Subcutaneous abdominal adipose tissue (tissue), 5 donors: Measurements from ENCODE around the gene OR4N5.
"Not testable (repeated sequence)": the region's sequence is repeated elsewhere in the genome, so short reads cannot be mapped to it uniquely, and the experiment has no call there.

Experiments
- H3K27ac ChIP-seq: one replicate; pipeline ENCODE4 v1.7.0; 2013; ENCODE audit warnings: low read depth, mild to moderate bottlenecking, inconsistent platforms, low read length, moderate library complexity
- H3K27me3 ChIP-seq, 5 donors: one replicate each; pipeline ENCODE4 v1.7.0; 2013; ENCODE audit warnings: low read length in 5 of 5, inconsistent platforms in 1 of 5; ENCODE audit not compliant: control insufficient read depth in 5 of 5, insufficient read depth in 4 of 5
- H3K36me3 ChIP-seq, 5 donors: one replicate each; pipeline ENCODE4 v1.7.0; 2013; ENCODE audit warnings: low read length in 5 of 5; ENCODE audit not compliant: control insufficient read depth in 5 of 5, insufficient read depth in 5 of 5
- H3K4me1 ChIP-seq, 5 donors: one replicate each; pipeline ENCODE4 v1.7.0; 2013; ENCODE audit warnings: low read length in 5 of 5, mild to moderate bottlenecking in 3 of 5, moderate library complexity in 1 of 5; ENCODE audit not compliant: control insufficient read depth in 5 of 5, insufficient read depth in 5 of 5
- H3K4me3 ChIP-seq, 5 donors: one replicate each; pipeline ENCODE4 v1.7.0; 2013; ENCODE audit warnings: low read length in 5 of 5, low read depth in 1 of 5
- H3K9ac ChIP-seq, 5 donors: one replicate each; pipeline ENCODE4 v1.7.0; 2013; ENCODE audit warnings: low read length in 5 of 5, mild to moderate bottlenecking in 4 of 5, moderate library complexity in 3 of 5
- H3K9me3 ChIP-seq, 5 donors: one replicate each; pipeline ENCODE4 v1.7.0; 2013; ENCODE audit warnings: low read length in 5 of 5; ENCODE audit not compliant: control insufficient read depth in 5 of 5
- donor health status: healthy.
- donor health status: healthy.
- donor health status: healthy.
- donor health status: healthy.
- donor health status: healthy.

The OR4N5 gene

DNA sequence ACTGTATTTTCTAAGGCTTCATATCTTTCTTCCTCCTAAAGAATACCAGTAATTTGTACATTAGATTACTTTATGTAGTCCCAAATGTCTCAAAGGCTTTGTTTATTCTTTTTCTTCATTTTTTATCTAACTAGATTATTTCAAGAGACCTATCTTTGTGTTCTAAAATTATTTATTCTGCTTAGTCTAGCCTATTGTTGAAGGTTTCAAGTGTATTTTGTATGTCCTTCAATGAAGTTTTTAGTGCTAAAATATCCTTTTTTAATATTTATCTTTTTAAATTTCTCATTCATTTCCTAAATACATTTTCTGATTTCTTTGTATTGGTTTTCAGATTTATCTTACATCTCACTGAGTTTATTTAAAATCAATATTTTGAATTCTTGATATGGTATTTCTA lies 25.8 kb downstream of the OR4N5 start:
- peaks cover 3 to 18% (median 11%) of the 10 kb centered on the region in 5 donors for H3K9me3 ChIP-seq
- peaks cover 0 to 3% (median 0%) of the 10 kb centered on the region in 5 donors for H3K27me3 ChIP-seq
- no peaks in the 10 kb centered on the region for H3K4me1 ChIP-seq
- H3K27ac ChIP-seq: no peak overlapping the region
- H3K9ac ChIP-seq: no peak overlapping the region
- no peaks in the 10 kb centered on the region for H3K36me3 ChIP-seq
- no peak overlapping the region for H3K4me3 ChIP-seq

- Histone ChIP-seq H3K9ac (no peak overlapping the region), H3K27me3 (peaks cover 0 to 3% (median 0%) of the 10 kb centered on the region in 5 donors), H3K9me3 (peaks cover 3 to 18% (median 11%) of the 10 kb centered on the region in 5 donors), H3K4me1 (no peaks in the 10 kb centered on the region), H3K27ac (no peak overlapping the region), H3K36me3 (no peaks in the 10 kb centered on the region), H3K4me3 (no peak overlapping the region)
Observed at GRCh38 chr14:20167091-20167490, 28.5 kb downstream of the OR4N5 start.

DNA sequence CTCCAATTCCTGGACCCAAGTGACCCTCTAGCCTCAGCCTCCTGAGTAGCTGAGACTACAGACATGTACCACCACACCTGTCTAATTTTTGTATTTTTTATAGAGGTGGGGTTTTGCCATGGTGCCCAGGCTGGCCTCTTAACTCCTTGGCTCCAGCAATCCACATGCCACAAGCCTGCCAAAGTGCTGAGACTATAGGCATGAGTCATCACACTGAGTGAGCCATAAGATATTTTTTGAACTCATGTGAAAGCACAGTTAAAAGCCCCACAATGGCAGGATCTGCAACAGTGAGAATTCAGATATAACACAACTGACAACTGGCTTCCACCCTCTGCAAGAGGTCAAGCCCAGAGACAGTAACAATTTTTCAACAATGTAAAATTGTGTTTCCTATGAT lies 31.2 kb downstream of the OR4N5 start:
- H3K9me3 ChIP-seq: peaks cover 0 to 11% (median 8%) of the 10 kb centered on the region in 5 donors
- H3K9ac ChIP-seq, H3K27me3 ChIP-seq, H3K4me3 ChIP-seq, H3K36me3 ChIP-seq, H3K4me1 ChIP-seq, H3K27ac ChIP-seq: not testable (repeated sequence)

GRCh38 chr14:20174205-20174604 lies 35.6 kb downstream of the OR4N5 start:
- H3K4me3 ChIP-seq, H3K9ac ChIP-seq, H3K4me1 ChIP-seq, H3K36me3 ChIP-seq, H3K27ac ChIP-seq, H3K27me3 ChIP-seq, H3K9me3 ChIP-seq: not testable (repeated sequence)

DNA sequence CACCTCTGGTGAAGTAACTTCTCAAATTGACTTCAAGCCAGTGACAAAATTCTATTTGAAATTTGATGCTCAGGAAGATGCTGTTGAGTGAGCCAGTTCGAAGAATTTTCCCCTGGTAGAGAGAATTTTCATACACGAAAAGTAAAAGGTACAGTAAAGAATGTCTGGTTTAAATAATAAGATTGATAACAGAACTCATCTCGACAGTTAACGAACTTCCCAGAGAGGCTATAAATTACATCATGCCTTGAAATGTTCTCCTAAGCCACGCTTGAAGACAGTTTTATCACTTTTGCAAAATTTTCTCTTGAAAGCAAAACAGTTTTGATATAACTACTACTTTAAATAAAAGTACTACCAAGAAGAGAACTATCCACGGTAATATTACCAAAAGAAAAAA lies 37.7 kb downstream of the OR4N5 start:
- Histone ChIP-seq H3K27me3 (no peaks in the 10 kb centered on the region), H3K9me3 (peaks cover 0 to 3% (median 0%) of the 10 kb centered on the region in 5 donors), H3K9ac (no peak overlapping the region), H3K36me3 (no peaks in the 10 kb centered on the region), H3K4me1 (peaks cover 0 to 4% (median 0%) of the 10 kb centered on the region in 5 donors), H3K4me3 (no peak overlapping the region), H3K27ac (no peak overlapping the region)

DNA sequence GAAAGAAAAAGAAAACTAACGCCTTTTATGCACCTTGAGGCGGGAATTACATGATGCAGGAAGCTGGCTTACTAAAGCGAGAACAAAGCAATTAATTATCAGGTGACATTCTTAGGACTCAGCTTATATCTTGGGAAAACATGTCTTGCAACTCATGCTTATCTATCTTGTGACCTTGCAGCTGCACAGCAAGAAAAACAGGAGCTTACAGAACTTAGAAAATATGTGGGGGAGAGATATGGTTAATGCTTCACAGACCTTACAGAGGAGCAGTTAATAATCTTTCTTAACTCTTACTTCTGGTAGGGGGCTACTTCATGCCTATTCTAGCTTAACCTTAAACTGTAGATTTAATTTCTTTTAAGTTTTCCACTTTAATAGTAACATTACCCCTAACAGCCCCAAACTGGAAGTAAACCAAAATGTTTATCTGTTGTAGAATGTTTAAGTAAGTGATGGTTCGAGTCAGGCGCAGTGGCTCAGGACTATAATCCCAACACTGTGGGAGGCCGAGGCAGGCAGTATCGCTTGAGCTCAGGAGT lies 38.9 kb downstream of the OR4N5 start:
- Histone ChIP-seq H3K4me3 (no peak overlapping the region), H3K27ac (no peak overlapping the region), H3K27me3 (no peaks in the 10 kb centered on the region), H3K9me3 (peaks cover 0 to 3% (median 0%) of the 10 kb centered on the region in 5 donors), H3K9ac (no peak overlapping the region), H3K4me1 (peaks cover 0 to 4% (median 0%) of the 10 kb centered on the region in 5 donors), H3K36me3 (no peaks in the 10 kb centered on the region)

DNA sequence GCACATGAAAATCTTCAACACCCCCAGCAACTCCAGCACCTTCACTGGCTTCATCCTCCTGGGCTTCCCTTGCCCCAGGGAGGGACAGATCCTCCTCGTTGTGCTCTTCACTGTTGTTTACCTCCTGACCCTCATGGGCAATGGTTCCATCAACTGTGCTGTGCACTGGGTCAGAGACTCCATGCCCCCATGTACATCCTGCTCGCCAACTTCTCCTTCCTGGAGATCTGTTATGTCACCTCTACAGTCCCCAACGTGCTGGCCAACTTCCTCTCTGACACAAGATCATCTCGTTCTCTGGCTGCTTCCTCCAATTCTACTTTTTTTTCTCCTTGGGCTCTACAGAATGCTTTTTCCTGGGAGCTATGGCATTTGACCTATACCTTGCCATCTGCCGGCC lies 40.6 kb downstream of the OR4N5 start:
- Histone ChIP-seq H3K36me3 (no peaks in the 10 kb centered on the region), H3K9me3 (peaks cover 0 to 3% (median 0%) of the 10 kb centered on the region in 5 donors), H3K4me1 (peaks cover 0 to 4% (median 0%) of the 10 kb centered on the region in 5 donors), H3K27me3 (no peaks in the 10 kb centered on the region), H3K9ac (no peak overlapping the region), H3K27ac (no peak overlapping the region), H3K4me3 (no peak overlapping the region)

DNA sequence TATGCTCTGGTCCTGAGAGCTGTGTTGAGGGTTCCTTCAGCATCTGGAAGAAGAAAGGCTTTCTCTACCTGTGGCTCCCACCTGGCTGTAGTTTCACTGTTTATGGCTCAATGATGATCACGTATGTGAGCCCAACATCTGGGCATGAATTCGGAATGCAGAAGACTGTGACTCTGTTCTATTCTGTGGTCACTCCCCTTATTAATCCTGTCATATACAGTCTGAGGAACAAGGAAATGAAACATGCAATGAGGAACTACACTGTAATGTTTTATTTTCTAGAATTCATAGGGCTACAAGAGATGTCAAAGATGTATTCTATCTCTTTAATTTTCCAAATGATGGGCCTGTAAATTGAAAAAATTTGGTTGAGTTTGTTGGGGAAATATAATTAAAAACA lies 41.3 kb downstream of the OR4N5 start:
- no peak overlapping the region for H3K4me3 ChIP-seq
- no peaks in the 10 kb centered on the region for H3K27me3 ChIP-seq
- no peak overlapping the region for H3K9ac ChIP-seq
- H3K9me3 ChIP-seq: peaks cover 0 to 3% (median 0%) of the 10 kb centered on the region in 5 donors
- H3K4me1 ChIP-seq: peaks cover 0 to 4% (median 0%) of the 10 kb centered on the region in 5 donors
- no peaks in the 10 kb centered on the region for H3K36me3 ChIP-seq
- H3K27ac ChIP-seq: no peak overlapping the region

GRCh38 chr14:20180486-20180885 lies 41.9 kb downstream of the OR4N5 start:
- Histone ChIP-seq H3K27me3 (no peaks in the 10 kb centered on the region), H3K36me3 (no peaks in the 10 kb centered on the region), H3K9ac (no peak overlapping the region), H3K27ac (no peak overlapping the region), H3K4me3 (no peak overlapping the region), H3K9me3 (peaks cover 0 to 3% (median 0%) of the 10 kb centered on the region in 5 donors), H3K4me1 (peaks cover 0 to 4% (median 0%) of the 10 kb centered on the region in 5 donors)

- Histone ChIP-seq H3K36me3 (no peaks in the 10 kb centered on the region), H3K27ac (no peak overlapping the region), H3K4me3 (no peak overlapping the region), H3K9ac (no peak overlapping the region), H3K4me1 (peaks cover 0 to 4% (median 0%) of the 10 kb centered on the region in 5 donors), H3K27me3 (peaks cover 0 to 3% (median 0%) of the 10 kb centered on the region in 5 donors), H3K9me3 (peaks cover 0 to 3% (median 0%) of the 10 kb centered on the region in 5 donors)
Observed at GRCh38 chr14:20184181-20184580, 45.6 kb downstream of the OR4N5 start.
